Tibial nerve (tissue), 4 donors: ENCODE data around the gene SNCA. TPM values are rescaled to one million over a fixed set of nuclear protein-coding genes. Genes with fewer than 3 reads are reported as not detected.

ENCODE experiments used
- DNase-seq, 2 donors: peaks; one replicate each; pipeline ENCODE4 v3.0.0-alpha.2; 2019; ENCODE audit warnings: low spot score in 2 of 2
- H3K27ac ChIP-seq, 4 donors: fragments of 200-600 bp; sonication (generic) in 3 of 4; one replicate each; pipeline ENCODE4 v1.5.1; 2017 to 2019; ENCODE audit warnings: mild to moderate bottlenecking in 1 of 4
- H3K27me3 ChIP-seq, 2 donors: fragments of 200-600 bp; sonication (generic) in 1 of 2; one replicate each; pipeline versions ENCODE4 v1.5.1 to v1.6.0; 2017 to 2019
- H3K36me3 ChIP-seq, 3 donors: fragments of 200-600 bp; sonication (generic); one replicate each; pipeline ENCODE4 v1.5.1; 2018 to 2019
- H3K4me1 ChIP-seq, 4 donors: fragments of 200-600 bp; sonication (generic) in 3 of 4; one replicate each; pipeline ENCODE4 v1.5.1; 2017 to 2019
- H3K4me3 ChIP-seq, 4 donors: fragments of 200-600 bp; sonication (generic) in 3 of 4; one replicate each; pipeline ENCODE4 v1.5.1; 2017 to 2019; ENCODE audit warnings: mild to moderate bottlenecking in 1 of 4, moderate library complexity in 1 of 4
- H3K9me3 ChIP-seq, 4 donors: fragments of 200-600 bp; sonication (generic) in 3 of 4; one replicate each; pipeline ENCODE4 v1.5.1; 2017 to 2019
- CTCF ChIP-seq, 5 experiments: fragments of 200-600 bp in 3 of 5; fragments of 450-650 bp in 2 of 5; sonication (generic) in 3 of 5; IDR thresholded peaks; one replicate each; pipeline ENCODE4 v1.5.1; 2016 to 2019; ENCODE audit warnings: antibody characterized with exemption in 5 of 5, mild to moderate bottlenecking in 3 of 5, moderate library complexity in 2 of 5
- EP300 ChIP-seq, 2 donors: sonication (generic); formaldehyde crosslinking; IDR thresholded peaks; one replicate each; pipeline ENCODE4 v1.6.1; 2017; ENCODE audit warnings: antibody characterized with exemption in 2 of 2, mild to moderate bottlenecking in 1 of 2
- POLR2A ChIP-seq, 2 donors: fragments of 450-650 bp; IDR thresholded peaks; one replicate each; pipeline ENCODE4 v1.6.1; 2017; ENCODE audit warnings: antibody characterized with exemption in 2 of 2, mild to moderate bottlenecking in 2 of 2, moderate library complexity in 2 of 2
- WGBS, 2 donors: methylation state at CpG; one replicate each; pipeline ENCODE4 v1.1.5; 2018; 5-methylcytosine and 5-hydroxymethylcytosine counted together
- total RNA-seq, 4 donors: library from RNA; depleted of rRNA; stranded (reverse); fragments of >200 nt; gene quantifications; one replicate each; pipeline ENCODE4 v1.1.0, GENCODE V29; 2016

The SNCA gene
- total RNA-seq, 4 donors from 2014 or later, result 46.5 to 150 (median 79.0) TPM

- Histone ChIP-seq H3K27me3 (no peaks in the 10 kb centered on the region), H3K27ac (peak overlapping the region in 1 of 4 donors; percentile 72), H3K4me1 (peaks cover 0 to 14% (median 5%) of the 10 kb centered on the region in 4 donors), H3K9me3 (no peaks in the 10 kb centered on the region), H3K36me3 (no peaks in the 10 kb centered on the region), H3K4me3 (no peak overlapping the region)
- DNase-seq, result no peak
- 63 to 67% methylated on average over 4 of the region's 4 CpGs for WGBS, 2 donors
- TF ChIP-seq CTCF (IDR thresholded peaks at IDR 0.05), result no peak
- TF ChIP-seq EP300 (IDR thresholded peaks at IDR 0.05), result no peak
- TF ChIP-seq POLR2A (IDR thresholded peaks at IDR 0.05), result no peak
Observed at GRCh38 chr4:89754531-89754930, 82.4 kb downstream of the SNCA start.

- no peak for DNase-seq
- Histone ChIP-seq H3K4me1 (peaks cover 0 to 14% (median 5%) of the 10 kb centered on the region in 4 donors), H3K4me3 (no peak overlapping the region), H3K27me3 (no peaks in the 10 kb centered on the region), H3K36me3 (no peaks in the 10 kb centered on the region), H3K9me3 (no peaks in the 10 kb centered on the region), H3K27ac (peak overlapping the region in 3 of 4 donors; percentile 52 to 72 (median 70))
- TF ChIP-seq POLR2A (IDR thresholded peaks at IDR 0.05) (no peak), EP300 (IDR thresholded peaks at IDR 0.05) (peak in 1 of 2 donors; percentile 26), CTCF (IDR thresholded peaks at IDR 0.05) (no peak)
- 20 to 21% methylated on average over 5 of the region's 5 CpGs for whole genome bisulfite sequencing, 2 donors
Observed at GRCh38 chr4:89753601-89754066, 83.3 kb downstream of the SNCA start.

- WGBS, 2 donors, result 34 to 41% methylated on average over 7 of the region's 7 CpGs
- peak overlapping the region in 3 of 4 donors; percentile 52 to 72 (median 70) for H3K27ac ChIP-seq
Observed at GRCh38 chr4:89752932-89753598, 83.9 kb downstream of the SNCA start.

GRCh38 chr4:89751416-89751815, 85.5 kb downstream of the SNCA start:
- Histone ChIP-seq H3K27me3 (no peaks in the 10 kb centered on the region), H3K9me3 (no peaks in the 10 kb centered on the region), H3K4me1 (peaks cover 0 to 14% (median 5%) of the 10 kb centered on the region in 4 donors), H3K4me3 (no peak overlapping the region), H3K36me3 (no peaks in the 10 kb centered on the region), H3K27ac (no peak overlapping the region)
- no peak for DNase-seq
- 70 to 82% methylated on average over 5 of the region's 5 CpGs for WGBS, 2 donors
- TF ChIP-seq CTCF (IDR thresholded peaks at IDR 0.05) (no peak), POLR2A (IDR thresholded peaks at IDR 0.05) (no peak), EP300 (IDR thresholded peaks at IDR 0.05) (no peak)

More at GRCh38 chr4:89752932-89753598, 83.9 kb downstream of the SNCA start:
- Histone ChIP-seq H3K9me3 (no peaks in the 10 kb centered on the region), H3K4me3 (no peak overlapping the region), H3K4me1 (peaks cover 0 to 14% (median 5%) of the 10 kb centered on the region in 4 donors), H3K36me3 (no peaks in the 10 kb centered on the region), H3K27me3 (no peaks in the 10 kb centered on the region)
- no peak for DNase-seq
- TF ChIP-seq POLR2A (IDR thresholded peaks at IDR 0.05) (no peak), CTCF (IDR thresholded peaks at IDR 0.05) (no peak), EP300 (IDR thresholded peaks at IDR 0.05) (no peak)

GRCh38 chr4:89746377-89746776, 90.6 kb downstream of the SNCA start:
- TF ChIP-seq CTCF (IDR thresholded peaks at IDR 0.05) (no peak), POLR2A (IDR thresholded peaks at IDR 0.05) (no peak), EP300 (IDR thresholded peaks at IDR 0.05) (no peak)
- no peak for DNase-seq
- H3K9me3 ChIP-seq, result no peaks in the 10 kb centered on the region
- 71 to 72% methylated on average over 1 of the region's 1 CpG for WGBS, 2 donors
- H3K36me3 ChIP-seq, result no peaks in the 10 kb centered on the region
- no peak overlapping the region for H3K27ac ChIP-seq
- H3K27me3 ChIP-seq, result no peaks in the 10 kb centered on the region
- H3K4me3 ChIP-seq, result no peak overlapping the region
- H3K4me1 ChIP-seq, result no peaks in the 10 kb centered on the region
